HFF-Myc (cell line): ENCODE results near the gene S100A10.

Source experiments
- DNase-seq: peaks from one replicate; pipeline ENCODE4 v3.0.0-alpha.2; 2011; ENCODE audit warnings: low read depth; ENCODE audit errors: extremely low read depth
- H3K4me3 ChIP-seq: replicated peaks from 2 replicates; pipeline ENCODE4 v1.5.1; 2011; ENCODE audit warnings: low read depth, mild to moderate bottlenecking, control low read depth, low read length
- CTCF ChIP-seq: IDR thresholded peaks from 2 replicates; pipeline ENCODE4 v1.5.1; 2012; ENCODE audit warnings: mild to moderate bottlenecking, low read depth, low read length, control low read depth; ENCODE audit errors: missing control alignments

Gene S100A10

GRCh38 chr1:152014943-152015342 is 21.3 kb upstream of the S100A10 start:
- DNase-seq = no peak
- TF ChIP-seq CTCF = no peak
- no peak overlapping the region for H3K4me3 ChIP-seq

- no peak for DNase-seq
- no peak overlapping the region for H3K4me3 ChIP-seq
- peak; percentile 80 for TF ChIP-seq CTCF
These were observed 20.1 kb upstream of the S100A10 start for GRCh38 chr1:152013664-152014237.

- DNase-seq = no peak
- TF ChIP-seq CTCF = no peak
- H3K4me3 ChIP-seq = no peak overlapping the region
These were observed 16.0 kb upstream of the S100A10 start for GRCh38 chr1:152009691-152010090.

GRCh38 chr1:152007047-152007446 is 13.4 kb upstream of the S100A10 start:
- TF ChIP-seq CTCF = no peak
- no peak overlapping the region for H3K4me3 ChIP-seq
- DNase-seq = no peak

GRCh38 chr1:152005360-152005912 is 11.8 kb upstream of the S100A10 start:
- no peak for DNase-seq
- no peak overlapping the region for H3K4me3 ChIP-seq
- no peak for TF ChIP-seq CTCF

GRCh38 chr1:152003846-152004442 is 10.3 kb upstream of the S100A10 start:
- no peak for DNase-seq

More at GRCh38 chr1:152003846-152004442, 10.3 kb upstream of the S100A10 start:
- no peak overlapping the region for H3K4me3 ChIP-seq
- TF ChIP-seq CTCF = peak; percentile 17
